Activated naive CD8-positive, alpha-beta T cell treated with anti-CD3 and anti-CD28 coated beads for 36 hours (primary cell): ENCODE results near the gene OTOF. TPM values are rescaled to one million over a fixed set of nuclear protein-coding genes. Genes with fewer than 3 reads are reported as not detected.
"Not testable (repeated sequence)": the region's sequence is repeated elsewhere in the genome, so short reads cannot be mapped to it uniquely, and the experiment has no call there.

ENCODE experiments used
- DNase-seq: peaks from one replicate; pipeline ENCODE4 v3.0.0; 2021
- H3K27ac Mint-ChIP-seq: one replicate; pipeline ENCODE4 v1.8.0; 2022; ENCODE audit warnings: mild to moderate bottlenecking, moderate library complexity, mixed read lengths
- H3K27me3 Mint-ChIP-seq: one replicate; pipeline ENCODE4 v1.8.0; 2022; ENCODE audit warnings: mild to moderate bottlenecking, mixed read lengths
- H3K36me3 Mint-ChIP-seq: one replicate; pipeline ENCODE4 v1.8.0; 2021; ENCODE audit warnings: mild to moderate bottlenecking, mixed read lengths
- H3K4me1 Mint-ChIP-seq: one replicate; pipeline ENCODE4 v1.8.0; 2021; ENCODE audit warnings: mixed read lengths
- H3K4me3 Mint-ChIP-seq: one replicate; pipeline ENCODE4 v1.8.0; 2022; ENCODE audit warnings: mild to moderate bottlenecking, moderate library complexity, mixed read lengths
- H3K9me3 Mint-ChIP-seq: one replicate; pipeline ENCODE4 v1.8.0; 2022; ENCODE audit warnings: mixed read lengths
- total RNA-seq, 2 experiments: library from RNA; stranded (reverse); gene quantifications; one replicate each; pipeline ENCODE4 v1.2.3, GENCODE V29; 2021

The OTOF gene
- total RNA-seq, 2 experiments from 2014 or later, result 0.74 to 1.1 TPM

GRCh38 chr2:26469092-26469710, 8.7 kb downstream of the OTOF start:
- peaks cover 6% of the 10 kb centered on the region for H3K9me3 Mint-ChIP-seq
- peak; percentile 66 for DNase-seq
- no peaks in the 10 kb centered on the region for H3K36me3 Mint-ChIP-seq
- H3K4me1 Mint-ChIP-seq, result no peaks in the 10 kb centered on the region
- H3K4me3 Mint-ChIP-seq, result no peak overlapping the region
- no peaks in the 10 kb centered on the region for H3K27me3 Mint-ChIP-seq
- no peak overlapping the region for H3K27ac Mint-ChIP-seq

- H3K9me3 Mint-ChIP-seq, DNase-seq, H3K27ac Mint-ChIP-seq, H3K4me3 Mint-ChIP-seq, H3K36me3 Mint-ChIP-seq, H3K27me3 Mint-ChIP-seq, H3K4me1 Mint-ChIP-seq: not testable (repeated sequence)
Measured at GRCh38 chr2:26468544-26468943, 9.4 kb downstream of the OTOF start.

GRCh38 chr2:26466662-26467310, 11.1 kb downstream of the OTOF start:
- Mint-ChIP-seq H3K27ac (no peak overlapping the region), H3K4me1 (no peaks in the 10 kb centered on the region), H3K27me3 (no peaks in the 10 kb centered on the region), H3K36me3 (no peaks in the 10 kb centered on the region), H3K9me3 (peaks cover 6% of the 10 kb centered on the region), H3K4me3 (no peak overlapping the region)
- DNase-seq, result no peak

GRCh38 chr2:26465981-26466471, 11.9 kb downstream of the OTOF start:
- Mint-ChIP-seq H3K27ac (no peak overlapping the region), H3K4me3 (no peak overlapping the region), H3K4me1 (no peaks in the 10 kb centered on the region), H3K27me3 (no peaks in the 10 kb centered on the region), H3K9me3 (peaks cover 6% of the 10 kb centered on the region), H3K36me3 (no peaks in the 10 kb centered on the region)
- no peak for DNase-seq

- H3K27me3 Mint-ChIP-seq, result no peaks in the 10 kb centered on the region
- no peak overlapping the region for H3K27ac Mint-ChIP-seq
- no peaks in the 10 kb centered on the region for H3K36me3 Mint-ChIP-seq
- peaks cover 6% of the 10 kb centered on the region for H3K9me3 Mint-ChIP-seq
- no peaks in the 10 kb centered on the region for H3K4me1 Mint-ChIP-seq
- DNase-seq, result no peak
- no peak overlapping the region for H3K4me3 Mint-ChIP-seq
Measured at GRCh38 chr2:26465266-26465925, 12.5 kb downstream of the OTOF start.

GRCh38 chr2:26464390-26465265, 13.3 kb downstream of the OTOF start:
- no peaks in the 10 kb centered on the region for H3K36me3 Mint-ChIP-seq
- no peaks in the 10 kb centered on the region for H3K4me1 Mint-ChIP-seq

GRCh38 chr2:26463244-26464192, 14.4 kb downstream of the OTOF start:
- no peaks in the 10 kb centered on the region for H3K4me1 Mint-ChIP-seq
- H3K9me3 Mint-ChIP-seq, result no peaks in the 10 kb centered on the region
- DNase-seq, result no peak
- no peaks in the 10 kb centered on the region for H3K27me3 Mint-ChIP-seq
- no peaks in the 10 kb centered on the region for H3K36me3 Mint-ChIP-seq
- H3K27ac Mint-ChIP-seq, result no peak overlapping the region
- H3K4me3 Mint-ChIP-seq, result no peak overlapping the region

More at GRCh38 chr2:26464390-26465265, 13.3 kb downstream of the OTOF start:
- Mint-ChIP-seq H3K4me3 (no peak overlapping the region), H3K27ac (no peak overlapping the region), H3K9me3 (peaks cover 6% of the 10 kb centered on the region), H3K27me3 (no peaks in the 10 kb centered on the region)
- DNase-seq, result no peak

GRCh38 chr2:26462511-26463243, 15.2 kb downstream of the OTOF start:
- H3K9me3 Mint-ChIP-seq, result no peaks in the 10 kb centered on the region
- H3K27me3 Mint-ChIP-seq, result no peaks in the 10 kb centered on the region
- no peak overlapping the region for H3K27ac Mint-ChIP-seq
- no peak for DNase-seq
- H3K4me3 Mint-ChIP-seq, result no peak overlapping the region
- H3K36me3 Mint-ChIP-seq, result no peaks in the 10 kb centered on the region
- H3K4me1 Mint-ChIP-seq, result no peaks in the 10 kb centered on the region

- DNase-seq, result no peak
- no peak overlapping the region for H3K4me3 Mint-ChIP-seq
- no peaks in the 10 kb centered on the region for H3K27me3 Mint-ChIP-seq
- H3K4me1 Mint-ChIP-seq, result no peaks in the 10 kb centered on the region
- H3K27ac Mint-ChIP-seq, result no peak overlapping the region
- no peaks in the 10 kb centered on the region for H3K36me3 Mint-ChIP-seq
- H3K9me3 Mint-ChIP-seq, result no peaks in the 10 kb centered on the region
Measured at GRCh38 chr2:26462100-26462499, 15.8 kb downstream of the OTOF start.

GRCh38 chr2:26461601-26462023, 16.3 kb downstream of the OTOF start:
- no peak for DNase-seq
- H3K27me3 Mint-ChIP-seq, result no peaks in the 10 kb centered on the region
- no peaks in the 10 kb centered on the region for H3K4me1 Mint-ChIP-seq
- no peaks in the 10 kb centered on the region for H3K36me3 Mint-ChIP-seq
- H3K27ac Mint-ChIP-seq, result no peak overlapping the region
- no peaks in the 10 kb centered on the region for H3K9me3 Mint-ChIP-seq
- no peak overlapping the region for H3K4me3 Mint-ChIP-seq

- no peak overlapping the region for H3K4me3 Mint-ChIP-seq
- no peak for DNase-seq
- no peaks in the 10 kb centered on the region for H3K36me3 Mint-ChIP-seq
- H3K27ac Mint-ChIP-seq, result no peak overlapping the region
- H3K9me3 Mint-ChIP-seq, result no peaks in the 10 kb centered on the region
- no peaks in the 10 kb centered on the region for H3K27me3 Mint-ChIP-seq
- no peaks in the 10 kb centered on the region for H3K4me1 Mint-ChIP-seq
Measured at GRCh38 chr2:26460613-26461031, 17.3 kb downstream of the OTOF start.

GRCh38 chr2:26459991-26460612, 17.8 kb downstream of the OTOF start:
- no peak overlapping the region for H3K4me3 Mint-ChIP-seq
- no peaks in the 10 kb centered on the region for H3K36me3 Mint-ChIP-seq
- no peak for DNase-seq
- no peaks in the 10 kb centered on the region for H3K4me1 Mint-ChIP-seq
- H3K27ac Mint-ChIP-seq, result no peak overlapping the region
- no peaks in the 10 kb centered on the region for H3K27me3 Mint-ChIP-seq
- no peaks in the 10 kb centered on the region for H3K9me3 Mint-ChIP-seq

- H3K36me3 Mint-ChIP-seq, result no peaks in the 10 kb centered on the region
Measured at GRCh38 chr2:26458365-26459042, 19.4 kb downstream of the OTOF start.

More at GRCh38 chr2:26458365-26459042, 19.4 kb downstream of the OTOF start:
- no peak overlapping the region for H3K27ac Mint-ChIP-seq
- H3K4me1 Mint-ChIP-seq, result no peaks in the 10 kb centered on the region
- H3K9me3 Mint-ChIP-seq, result no peaks in the 10 kb centered on the region
- H3K27me3 Mint-ChIP-seq, result no peaks in the 10 kb centered on the region
- H3K4me3 Mint-ChIP-seq, result no peak overlapping the region
- no peak for DNase-seq
